COR-L47 (cell line): Measurements from ENCODE around the gene RAPGEF6.

Experiments
- DNase-seq: peaks from one replicate; lab custom pipeline; 2025; lab: John Stamatoyannopoulos, UW

Gene RAPGEF6

DNA sequence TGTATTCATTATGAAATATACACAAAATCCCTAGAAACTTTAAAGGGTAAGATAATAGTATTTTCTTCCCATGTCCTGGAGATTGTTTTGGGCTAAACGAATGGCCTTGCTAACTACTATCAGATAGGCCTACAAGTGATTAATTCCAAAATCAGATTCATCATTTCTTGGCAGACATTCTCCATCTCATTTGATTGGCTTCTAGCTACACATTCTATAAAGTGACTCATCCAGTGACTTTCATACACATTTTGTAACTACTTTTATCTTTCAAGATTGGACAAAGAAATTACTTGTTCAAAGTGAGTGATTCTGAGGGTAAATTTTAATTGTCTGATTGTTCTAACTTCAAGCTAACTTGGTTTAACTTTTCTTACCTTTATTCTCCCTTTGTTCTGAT, 93.3 kb downstream of the RAPGEF6 start:
- DNase-seq, result no peak

DNA sequence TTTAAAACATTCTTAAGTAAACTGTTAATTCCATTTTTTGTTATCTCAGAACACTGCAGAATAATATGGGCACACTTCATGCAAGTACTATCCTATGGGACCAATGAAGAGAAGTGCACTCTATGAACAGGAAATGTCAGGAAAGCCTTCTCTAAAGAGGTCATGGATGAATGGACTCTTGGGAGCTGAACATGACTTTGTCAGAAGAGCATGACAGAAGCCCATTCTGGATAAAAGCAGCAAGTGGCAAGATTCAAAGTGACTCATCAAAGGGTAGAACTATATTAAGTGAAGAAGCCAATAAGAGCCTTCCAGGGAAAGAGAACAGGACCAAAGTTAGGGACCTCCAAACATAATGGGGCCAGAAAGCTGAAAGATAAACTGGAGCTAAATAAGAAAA, 94.0 kb downstream of the RAPGEF6 start:
- no peak for DNase-seq

DNA sequence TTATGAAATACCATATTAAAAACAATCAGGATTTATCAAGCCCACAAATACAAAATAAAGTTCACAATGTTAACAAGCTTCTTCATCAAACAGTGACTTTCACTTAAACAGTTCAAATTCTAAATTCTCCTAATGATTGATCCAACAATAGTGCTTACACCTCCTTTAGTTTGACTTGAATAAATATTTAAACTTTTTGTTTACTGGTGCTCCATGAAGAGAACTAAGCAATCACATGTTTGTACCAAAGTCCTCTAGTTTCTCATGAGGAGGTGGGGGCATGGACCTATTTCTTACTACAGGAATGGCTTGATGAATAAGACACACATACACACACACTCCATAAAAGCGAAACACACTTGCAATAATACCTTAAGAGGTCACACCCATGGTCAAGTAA, 95.8 kb downstream of the RAPGEF6 start:
- DNase-seq, result no peak

DNA sequence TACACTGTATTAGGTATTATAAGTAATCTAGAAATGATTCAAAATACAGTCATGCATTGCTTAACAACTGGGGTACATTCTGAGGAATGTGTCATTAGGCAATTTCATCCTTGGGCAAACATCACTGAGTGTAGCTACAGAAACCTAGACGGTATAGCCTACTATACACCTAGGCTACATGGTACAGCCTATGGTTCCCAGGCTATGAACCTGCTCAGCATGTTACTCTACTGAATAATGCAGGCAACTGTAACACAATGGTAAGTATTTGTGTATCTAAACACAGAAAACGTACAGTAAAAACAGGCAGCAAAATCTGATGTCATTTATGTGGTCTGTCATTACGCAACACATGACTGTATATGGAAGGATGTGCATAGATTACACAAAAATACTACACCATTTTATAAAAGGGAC, 96.8 kb downstream of the RAPGEF6 start:
- no peak for DNase-seq

DNA sequence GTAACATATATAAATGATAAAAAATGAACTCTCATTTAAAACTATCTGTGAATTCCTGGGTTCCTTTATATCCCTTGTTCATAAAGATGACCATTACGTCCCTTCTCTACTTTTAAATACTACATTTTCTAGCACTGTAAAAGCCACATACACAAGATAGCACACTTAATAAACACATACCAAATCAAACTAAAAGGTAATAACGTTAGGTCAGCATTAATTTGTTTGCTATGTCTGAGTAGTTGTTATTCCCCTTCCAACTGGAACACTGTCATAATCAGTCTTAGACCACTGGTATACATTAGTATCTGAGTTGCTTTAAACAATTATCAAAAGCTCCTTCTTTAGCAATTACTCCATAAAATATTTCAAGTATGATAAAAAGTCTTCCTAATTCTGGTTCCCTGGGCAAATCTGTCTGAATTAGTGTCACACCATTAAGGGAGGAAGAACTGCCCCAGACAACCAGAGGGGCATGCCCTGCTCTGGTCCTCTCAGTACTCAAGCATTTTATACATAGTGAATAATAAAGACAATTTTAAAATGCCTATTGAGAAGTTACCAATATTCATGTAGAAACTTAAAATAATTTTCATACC, 98.1 kb downstream of the RAPGEF6 start:
- DNase-seq, result no peak

DNA sequence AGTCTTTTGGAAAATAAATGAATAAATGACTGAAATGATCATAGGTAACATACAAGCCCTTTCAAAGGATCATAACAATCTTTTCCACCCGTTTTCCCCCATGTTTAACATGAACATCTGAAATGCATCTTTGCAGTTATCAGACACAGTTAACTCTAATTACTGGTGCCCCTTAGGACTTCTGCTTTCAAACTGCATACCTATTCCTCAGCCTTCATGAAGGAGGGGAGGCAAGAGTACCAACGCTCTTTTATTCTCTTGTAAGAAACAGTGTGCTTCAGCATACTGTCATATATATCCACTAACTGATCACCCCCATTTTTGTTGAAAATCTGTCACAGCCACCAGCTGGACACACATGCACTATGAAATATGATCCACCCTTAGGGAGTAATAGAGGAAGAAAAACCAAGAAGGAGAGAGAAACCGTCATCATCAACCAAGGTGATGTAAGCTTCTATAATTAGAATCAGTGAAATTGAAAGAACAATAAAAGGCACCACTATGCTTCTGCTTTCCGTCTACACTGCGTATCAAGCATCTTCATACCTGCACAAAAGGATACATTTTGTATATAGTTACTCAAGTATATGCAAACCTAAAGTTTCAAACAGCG, 98.7 kb downstream of the RAPGEF6 start:
- no peak for DNase-seq

DNA sequence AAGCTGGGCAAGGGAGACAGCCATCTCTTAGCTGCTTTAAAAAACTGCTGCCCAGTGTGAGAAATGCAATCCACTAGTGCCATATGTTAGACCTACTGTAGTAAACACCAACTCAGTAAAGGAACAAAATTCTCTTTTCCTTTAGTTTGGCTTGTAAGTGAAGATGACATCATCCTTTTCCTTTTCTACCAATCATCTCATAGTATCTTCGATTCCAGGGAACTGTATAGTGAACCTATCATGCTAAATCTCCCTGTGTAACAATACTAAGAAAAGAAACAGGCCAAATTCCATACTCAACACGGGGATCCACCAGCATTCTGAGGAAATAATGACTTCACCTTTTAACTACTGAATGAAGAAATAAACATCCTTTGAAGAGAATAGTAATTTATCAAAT, 100.1 kb downstream of the RAPGEF6 start:
- DNase-seq, result no peak

DNA sequence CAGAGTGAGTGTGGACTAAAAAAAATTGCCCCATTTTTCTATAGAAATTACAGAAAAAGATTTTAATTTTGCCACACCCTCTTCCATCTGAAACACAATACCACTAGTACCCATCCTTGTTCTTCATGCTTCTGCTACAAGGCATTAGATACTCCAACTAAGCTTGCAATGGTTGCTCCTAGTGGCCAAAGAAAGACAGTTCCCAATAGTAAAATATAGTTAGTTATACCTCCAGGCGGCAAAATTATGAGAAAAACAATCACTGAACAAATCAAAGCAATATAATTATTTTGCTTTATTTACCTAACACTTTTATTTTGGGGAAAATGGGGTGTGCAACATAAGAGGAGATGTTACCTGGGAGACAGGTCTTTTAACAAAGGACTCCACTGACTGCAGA, 101.2 kb downstream of the RAPGEF6 start:
- no peak for DNase-seq

DNA sequence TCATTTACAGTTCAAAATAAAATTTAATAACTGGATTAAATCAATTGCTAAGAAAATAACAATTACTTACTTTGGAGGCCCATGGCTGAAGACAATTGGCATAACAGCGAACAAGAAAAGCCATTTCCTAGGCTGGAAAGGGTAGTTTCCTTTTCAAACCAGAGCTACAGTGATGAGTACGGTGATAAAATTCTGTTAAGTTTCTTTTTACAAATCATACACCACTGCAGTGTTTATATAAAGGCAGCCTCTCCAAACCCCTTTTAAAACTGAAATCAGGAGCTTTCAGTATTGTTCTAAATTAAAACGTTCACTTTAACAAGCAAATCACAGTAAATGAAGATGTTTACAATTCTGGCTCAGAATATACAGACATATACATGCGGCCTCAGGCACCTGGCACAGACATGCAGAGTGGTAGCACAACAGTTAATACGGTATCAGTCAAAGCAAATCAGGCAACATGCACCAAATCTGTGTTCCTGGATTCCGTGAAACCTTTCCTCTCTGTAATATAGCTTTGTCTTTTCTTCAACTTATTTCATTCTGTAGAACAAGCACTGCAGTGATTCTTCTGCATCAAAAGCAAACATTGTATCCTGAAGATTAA, 102.9 kb downstream of the RAPGEF6 start:
- DNase-seq, result no peak

DNA sequence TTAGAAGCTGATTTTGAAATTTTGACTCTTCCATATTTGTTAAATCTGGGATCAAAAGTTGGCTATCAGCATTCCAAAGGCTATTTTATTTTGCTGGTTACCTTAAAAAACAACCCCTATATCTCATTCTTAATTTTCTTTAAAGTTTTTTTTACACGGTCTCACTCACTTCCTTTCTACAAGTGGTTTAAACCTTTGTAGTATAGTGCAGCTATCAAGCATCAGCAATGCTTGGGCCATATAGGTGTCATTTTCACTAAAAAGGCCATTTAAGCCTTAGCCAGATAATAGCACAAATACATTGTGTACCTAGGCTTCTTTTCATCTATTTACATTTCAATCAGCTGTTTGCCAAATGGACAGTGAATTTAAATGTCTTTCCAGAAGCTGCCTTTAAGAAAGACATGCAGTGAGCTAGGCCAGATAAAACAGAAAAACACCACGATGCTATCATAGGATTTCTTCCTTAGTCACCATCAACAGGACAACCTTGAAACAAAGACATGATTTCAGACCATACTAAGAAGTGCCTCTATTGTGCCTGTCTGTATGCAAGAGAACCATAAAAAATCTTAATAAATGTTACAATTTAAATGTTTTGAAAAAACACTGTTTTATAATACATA, 104.2 kb downstream of the RAPGEF6 start:
- DNase-seq, result no peak

DNA sequence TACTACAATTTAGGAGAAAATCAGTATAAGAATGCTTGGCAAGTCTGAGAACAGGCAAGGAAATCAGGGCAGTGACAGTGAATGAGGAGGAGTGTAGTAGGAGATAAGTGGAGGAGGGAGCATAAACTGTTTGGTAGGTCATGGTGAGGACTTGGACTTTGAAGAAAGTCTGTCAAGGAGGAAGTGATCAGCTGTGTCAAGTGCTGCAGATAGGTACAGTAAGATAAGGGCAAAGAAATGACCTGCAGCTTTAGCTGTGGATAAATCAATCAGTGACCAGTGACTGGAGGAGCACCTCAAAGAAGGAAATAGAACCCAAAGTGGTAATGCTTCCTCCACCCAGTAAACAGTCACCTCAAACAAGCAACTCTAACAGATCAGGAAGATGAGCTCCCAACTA, 106.3 kb downstream of the RAPGEF6 start:
- no peak for DNase-seq

DNA sequence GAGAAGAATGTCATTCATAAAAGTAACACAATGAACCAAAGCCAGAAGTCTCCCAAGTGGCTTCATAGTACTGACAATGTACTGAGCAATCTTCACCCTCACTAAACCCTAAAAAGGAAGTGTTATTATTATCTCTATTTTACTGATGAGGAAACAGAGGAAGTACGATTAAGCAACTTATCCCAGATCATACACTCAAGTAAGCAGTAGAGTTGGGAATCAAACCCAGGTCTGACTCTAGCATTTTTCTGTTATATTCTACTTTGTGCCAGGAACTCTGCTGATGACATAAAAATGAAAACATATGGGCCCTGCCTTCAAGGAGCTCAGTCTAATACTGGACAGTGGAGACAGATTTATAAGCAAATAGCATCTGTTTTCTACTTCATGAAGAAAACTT, 109.2 kb downstream of the RAPGEF6 start:
- no peak for DNase-seq

DNA sequence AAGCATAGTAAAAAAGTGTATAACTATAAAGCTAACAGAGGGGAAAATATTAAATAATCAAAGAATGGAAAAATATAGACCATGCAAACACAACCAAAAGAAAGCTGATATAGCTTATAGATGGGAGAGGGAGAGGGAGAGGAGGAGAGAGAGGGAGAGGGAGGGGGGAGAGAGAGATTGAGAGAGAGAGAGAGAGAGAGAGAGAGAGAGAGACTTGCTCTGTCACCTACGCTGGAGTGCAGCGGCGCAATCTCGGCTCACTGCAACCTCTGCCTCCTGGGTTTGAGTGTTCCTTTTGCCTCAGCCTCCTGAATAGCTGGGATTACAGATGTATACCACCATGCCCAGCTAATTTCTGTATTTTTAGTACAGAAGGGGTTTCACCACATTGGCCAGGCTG, 110.6 kb downstream of the RAPGEF6 start:
- DNase-seq, result no peak

DNA sequence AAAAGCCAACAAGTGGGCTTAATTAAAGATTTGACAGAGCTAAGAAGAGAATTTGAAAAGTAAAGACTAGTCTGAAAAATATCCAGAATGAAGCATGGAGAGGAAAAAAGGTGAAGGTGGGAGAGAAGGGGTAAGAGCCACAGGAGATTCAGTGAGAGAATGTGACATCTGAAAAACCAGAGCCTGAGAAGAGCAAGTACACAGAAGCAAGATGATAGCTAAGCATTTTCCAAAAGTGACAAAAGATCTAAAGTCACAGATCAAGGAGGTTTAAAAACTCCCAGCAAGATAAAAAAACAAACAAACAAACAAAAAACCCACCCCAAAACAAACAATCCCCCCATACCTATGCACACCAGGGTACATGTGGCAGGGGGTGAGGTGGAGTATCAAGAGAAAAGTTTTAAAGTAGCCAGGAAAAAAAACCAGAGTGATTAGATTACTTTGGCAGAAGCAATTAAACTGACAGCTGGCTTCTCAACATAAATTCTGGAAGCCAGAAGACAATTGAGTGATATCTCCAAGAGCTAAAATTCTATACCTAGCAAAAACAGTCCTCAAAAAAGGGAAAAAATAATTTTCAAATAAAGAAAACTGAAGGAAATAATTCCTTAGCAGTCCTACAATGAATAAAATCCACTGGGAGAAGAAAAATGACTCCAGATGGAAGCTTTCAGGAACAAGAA, 111.4 kb downstream of the RAPGEF6 start:
- DNase-seq, result no peak

DNA sequence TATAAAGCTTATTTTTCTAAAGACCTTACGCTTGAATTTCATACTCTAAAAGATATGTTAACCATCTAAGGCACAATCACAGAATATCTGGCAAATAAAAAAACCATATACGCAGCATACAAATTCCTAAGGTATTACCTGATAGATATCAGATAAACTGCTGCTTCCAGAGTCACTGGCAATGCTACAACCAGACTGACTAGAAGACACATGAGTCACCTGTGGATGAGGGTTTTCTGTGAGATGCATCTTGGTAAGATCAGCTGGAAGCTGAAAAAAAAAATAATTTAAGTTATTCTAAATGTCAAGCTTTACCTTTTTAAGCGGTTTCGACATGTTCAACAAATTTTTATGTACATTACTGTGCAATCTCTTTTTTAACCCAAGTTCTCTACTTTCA, 113.8 kb downstream of the RAPGEF6 start:
- DNase-seq, result no peak

DNA sequence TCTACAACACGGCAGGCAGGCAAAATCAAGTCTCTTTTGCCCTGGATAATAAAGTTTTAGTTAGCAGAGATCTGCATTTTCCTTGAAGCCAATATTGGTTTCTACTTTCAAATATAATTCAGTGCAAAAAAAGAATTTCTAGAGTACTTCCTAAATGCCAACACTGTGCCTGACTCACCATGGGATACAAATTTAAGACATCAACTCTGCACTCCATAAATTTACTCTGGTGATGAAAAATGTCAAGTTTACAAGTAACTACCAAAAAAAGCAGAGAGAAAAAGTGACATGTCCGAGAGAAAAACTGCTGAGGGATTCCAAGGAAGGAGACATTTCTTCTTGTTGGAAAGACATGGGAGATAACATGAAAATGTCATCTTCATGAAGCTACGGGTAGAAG, 119.7 kb downstream of the RAPGEF6 start:
- no peak for DNase-seq

DNA sequence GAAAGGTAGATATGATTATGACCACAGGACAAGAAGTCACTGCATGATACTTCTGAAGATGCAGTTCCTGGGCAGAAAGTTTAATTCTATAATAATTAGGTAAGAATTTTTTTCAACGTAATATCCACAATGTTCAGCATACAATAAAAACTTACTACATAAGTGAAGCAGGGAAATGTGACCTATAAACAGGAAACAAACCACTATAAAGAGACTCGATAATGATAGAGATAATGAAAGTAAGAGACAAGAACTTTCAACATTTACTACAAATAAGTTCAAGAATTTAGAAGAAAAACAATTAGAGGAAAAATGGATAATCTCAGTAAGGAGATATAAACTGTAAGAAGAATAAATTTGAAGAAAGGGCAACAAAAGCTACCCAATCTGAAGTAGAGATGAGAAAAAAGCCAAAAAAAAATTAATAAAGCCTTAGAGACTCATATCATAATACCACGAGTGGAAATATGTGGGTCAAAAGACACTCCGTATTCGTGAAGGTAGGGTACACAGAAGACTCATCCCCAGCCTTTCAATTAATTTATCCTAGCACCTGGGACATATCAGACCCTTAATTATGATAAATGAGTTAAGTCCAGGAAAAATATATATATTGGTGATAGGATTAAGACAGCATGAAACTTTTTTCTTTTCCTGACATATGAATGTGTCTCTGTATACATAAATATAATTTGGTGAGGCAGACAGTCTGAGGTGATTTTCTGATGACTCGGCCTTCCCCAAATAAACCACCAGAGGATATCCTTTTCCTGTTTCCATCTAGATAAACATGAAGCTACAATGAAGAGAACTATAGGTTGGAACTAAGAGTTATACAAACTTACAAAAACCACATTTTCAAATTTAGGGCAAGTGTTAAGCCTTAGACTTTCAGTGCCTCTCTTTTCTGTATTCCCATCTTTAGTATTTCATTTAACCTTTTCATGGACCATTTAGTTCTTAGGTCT, 120.4 kb downstream of the RAPGEF6 start:
- DNase-seq, result no peak

DNA sequence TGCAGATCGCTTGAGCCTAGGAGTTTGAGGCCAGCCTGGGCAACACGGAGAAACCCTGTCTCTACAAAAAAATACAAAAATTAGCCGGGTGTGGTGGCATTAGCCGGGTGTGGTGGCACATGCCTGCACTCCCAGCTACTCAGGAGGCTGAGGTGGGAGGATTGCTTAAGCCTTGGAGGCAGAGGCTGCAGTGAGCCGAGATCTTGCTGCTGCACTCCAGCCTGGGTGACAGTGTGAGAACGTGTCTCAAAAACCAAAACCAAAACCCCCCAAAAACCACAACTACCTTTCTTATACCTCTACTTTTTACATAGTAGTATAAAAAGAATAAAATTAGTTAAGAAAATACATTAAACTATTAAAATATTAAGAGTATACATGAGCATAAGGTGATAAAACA, 121.2 kb downstream of the RAPGEF6 start:
- DNase-seq, result no peak

DNA sequence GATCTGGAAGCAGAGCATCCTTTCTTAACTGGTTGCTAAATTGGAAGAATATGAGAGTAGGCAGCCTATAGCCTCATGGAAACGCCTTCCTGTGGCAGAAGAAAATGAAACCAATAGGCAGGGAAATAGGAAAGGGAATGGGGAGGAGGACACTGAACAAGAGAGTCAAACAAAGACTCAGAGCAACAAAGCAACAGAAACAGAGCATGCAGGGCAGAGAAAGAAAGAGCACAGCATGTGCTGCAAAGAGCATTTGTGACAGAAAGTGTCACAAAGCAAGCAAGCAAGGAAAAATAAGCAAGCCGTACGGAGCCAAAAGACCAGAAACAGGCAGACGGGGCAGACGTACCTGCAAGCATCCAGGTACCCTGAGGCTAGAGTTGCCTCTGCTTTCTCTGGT, 123.1 kb downstream of the RAPGEF6 start:
- DNase-seq, result no peak

DNA sequence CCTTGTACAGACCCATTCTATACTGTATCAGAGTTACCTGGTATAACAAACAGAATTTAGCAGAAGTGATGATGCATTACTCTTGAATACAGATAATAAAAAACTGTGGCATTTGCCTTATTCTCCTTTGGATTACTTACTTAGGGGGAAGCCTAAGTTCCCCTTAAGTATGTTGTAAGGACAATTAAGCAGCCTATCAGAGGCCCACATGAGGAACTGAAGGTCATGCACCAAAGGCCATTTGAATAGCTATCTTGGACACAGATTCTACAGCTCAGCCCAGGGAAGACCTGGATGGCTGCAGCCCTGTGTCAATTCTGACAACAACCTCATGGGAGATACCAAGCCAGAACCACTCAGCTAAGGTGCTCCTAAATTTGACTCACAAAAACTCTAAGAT, 125.2 kb downstream of the RAPGEF6 start:
- DNase-seq, result no peak

DNA sequence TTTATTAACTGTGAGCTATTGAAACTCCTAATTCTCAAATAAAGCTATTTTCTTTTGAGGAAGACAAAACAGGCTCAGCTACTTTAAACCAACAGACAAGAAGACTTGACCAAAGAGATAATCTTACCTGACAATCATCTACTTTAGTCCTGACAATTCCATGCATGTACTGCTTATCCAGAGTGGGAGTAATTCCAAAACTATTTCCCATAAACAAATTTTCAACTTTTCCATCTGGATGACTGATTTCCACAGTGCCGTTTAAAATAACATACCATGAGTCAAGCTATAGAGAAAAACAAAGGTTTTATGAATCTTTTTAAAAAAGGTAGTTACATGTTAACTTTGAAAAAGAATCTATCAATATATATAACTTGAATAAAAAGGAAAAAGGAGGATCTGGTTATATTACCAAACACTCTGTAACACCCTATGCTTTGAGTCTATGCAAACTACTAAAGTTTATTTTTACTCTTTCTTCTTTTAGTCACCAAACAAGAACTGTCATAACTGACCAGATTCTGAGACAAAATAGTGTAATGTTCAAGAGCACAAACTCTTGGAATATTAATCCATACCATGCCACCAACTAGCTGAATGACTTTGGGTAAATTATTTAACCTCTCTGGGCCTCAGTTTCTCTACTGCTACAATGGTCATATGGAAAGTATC, 129.7 kb downstream of the RAPGEF6 start:
- no peak for DNase-seq
